GM10266 (cell line): ENCODE measurements around the gene MST1R.
"Not testable (repeated sequence)": the region's sequence is repeated elsewhere in the genome, so short reads cannot be mapped to it uniquely, and the experiment has no call there.

Experiments used
- DNase-seq: peaks from one replicate; pipeline ENCODE4 v3.0.0; 2012; ENCODE audit errors: extremely low spot score
- CTCF ChIP-seq: IDR thresholded peaks from 2 replicates; pipeline ENCODE4 v1.5.1; 2012; ENCODE audit warnings: mild to moderate bottlenecking, low read depth; ENCODE audit not compliant: control insufficient read depth, insufficient read depth; ENCODE audit errors: missing control alignments

The MST1R gene

DNA sequence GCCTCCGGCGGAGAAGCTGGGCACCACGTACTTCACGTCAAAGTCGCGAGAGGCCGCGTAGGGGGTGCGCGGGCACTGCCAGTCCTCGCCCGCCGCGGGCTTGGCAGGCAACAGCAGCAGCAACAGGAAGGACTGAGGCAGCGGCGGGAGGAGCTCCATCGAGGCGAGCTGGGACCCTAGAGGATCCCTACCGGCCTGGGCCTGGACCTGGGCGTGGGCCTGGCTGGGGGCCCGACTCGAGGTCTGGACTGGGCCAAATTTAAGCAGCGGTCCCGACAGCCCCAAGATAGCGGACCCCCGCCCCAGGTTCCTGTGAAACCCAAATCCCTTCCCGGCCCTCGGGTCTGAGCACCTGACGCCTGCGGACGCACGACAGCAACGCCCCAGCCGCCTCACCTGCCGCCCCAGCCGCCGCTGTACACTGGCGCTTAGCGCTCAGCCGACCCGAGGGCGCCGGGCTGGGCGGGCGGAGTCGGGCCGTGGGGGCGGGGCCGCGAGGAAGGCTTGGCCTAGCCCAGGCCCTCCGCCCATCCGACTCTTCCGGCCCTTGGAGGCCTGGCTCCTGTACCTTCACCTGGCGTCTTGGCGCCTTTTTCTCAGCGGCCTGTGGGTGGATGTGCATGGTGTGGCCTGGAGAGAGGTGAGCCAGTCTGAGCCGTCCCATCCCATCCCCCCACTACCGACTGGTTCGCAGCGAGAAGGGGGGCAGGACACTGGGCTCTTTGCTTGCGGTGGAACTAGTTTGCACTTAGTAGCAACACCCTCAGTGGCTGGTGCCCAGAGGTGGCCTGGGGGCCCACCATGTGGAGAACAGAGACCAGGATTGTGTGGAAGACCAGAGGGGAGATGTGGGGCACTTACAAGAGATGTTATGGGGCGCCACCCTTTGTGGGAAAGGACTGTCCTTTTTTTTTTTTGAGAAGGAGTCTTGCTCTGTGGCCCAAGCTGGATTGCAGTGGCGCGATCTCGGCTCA lies at the start of gene MST1R:
Gene MST1R, minus strand, starts transcription at position 423 of the 974 bp plus-strand sequence. Its CDS starts 264 bp downstream, at position 159.
- TF ChIP-seq CTCF, result no peak
- peak; percentile 84 for DNase-seq

- no peak for DNase-seq
- no peak for TF ChIP-seq CTCF
These were observed 49.3 kb upstream of the MST1R start for GRCh38 chr3:49952924-49953323.

DNA sequence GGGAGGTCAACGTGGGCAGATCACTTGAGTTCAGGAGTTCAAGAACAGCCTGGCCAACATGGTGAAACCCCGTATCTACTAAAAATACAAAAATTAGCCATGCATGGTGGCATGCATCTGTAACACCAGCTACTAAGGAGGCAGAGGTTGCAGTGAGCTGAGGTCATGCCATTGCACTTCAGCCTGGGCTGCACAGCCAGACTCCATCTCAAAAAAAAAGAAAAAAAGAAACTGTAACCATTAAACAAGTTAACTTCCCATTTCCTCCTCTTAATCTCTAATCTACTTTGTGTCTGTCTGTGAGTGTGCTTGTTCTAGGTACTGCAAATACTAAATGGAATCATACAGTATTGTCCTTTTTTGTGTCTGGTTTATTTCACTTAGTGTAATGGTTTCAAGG lies 39.0 kb upstream of the MST1R start:
- no peak for DNase-seq
- no peak for TF ChIP-seq CTCF

DNA sequence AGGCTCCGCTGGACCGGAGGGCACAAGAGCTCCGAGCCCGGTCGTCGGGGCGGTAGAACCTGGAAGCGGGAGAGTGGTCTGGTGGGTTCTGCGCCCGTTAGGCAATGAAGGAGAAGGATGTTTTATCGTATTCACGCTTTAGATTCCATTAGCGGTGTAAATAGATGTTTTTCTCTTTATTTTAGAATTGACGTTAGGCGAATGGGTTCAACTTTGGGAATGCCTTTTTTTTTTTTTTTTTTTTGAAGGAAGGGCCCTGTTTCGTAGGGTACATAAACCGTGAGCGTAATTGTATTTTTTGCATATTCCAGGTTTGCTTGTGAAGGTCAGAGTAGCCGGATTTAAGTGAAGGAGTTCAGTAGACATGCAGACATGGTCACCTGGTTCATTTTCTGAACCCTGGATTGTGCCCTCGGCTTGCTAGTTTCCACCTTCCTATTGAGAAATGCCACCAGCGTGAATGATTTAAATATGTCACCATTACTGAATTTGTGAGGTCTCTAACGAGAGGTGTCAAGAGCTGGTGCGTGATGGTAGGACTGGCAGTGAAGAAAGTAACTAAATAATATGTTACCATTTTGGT lies 37.1 kb upstream of the MST1R start:
- no peak for TF ChIP-seq CTCF
- DNase-seq, result no peak

- no peak for TF ChIP-seq CTCF
- peak; percentile 97 for DNase-seq
These were observed 36.4 kb upstream of the MST1R start, which contains the start of gene RBM6 for GRCh38 chr3:49939858-49940666. TSS of gene RBM6 (plus strand) at chr3:49940150. CDS start at chr3:49962642, 22,492 bp downstream.

DNA sequence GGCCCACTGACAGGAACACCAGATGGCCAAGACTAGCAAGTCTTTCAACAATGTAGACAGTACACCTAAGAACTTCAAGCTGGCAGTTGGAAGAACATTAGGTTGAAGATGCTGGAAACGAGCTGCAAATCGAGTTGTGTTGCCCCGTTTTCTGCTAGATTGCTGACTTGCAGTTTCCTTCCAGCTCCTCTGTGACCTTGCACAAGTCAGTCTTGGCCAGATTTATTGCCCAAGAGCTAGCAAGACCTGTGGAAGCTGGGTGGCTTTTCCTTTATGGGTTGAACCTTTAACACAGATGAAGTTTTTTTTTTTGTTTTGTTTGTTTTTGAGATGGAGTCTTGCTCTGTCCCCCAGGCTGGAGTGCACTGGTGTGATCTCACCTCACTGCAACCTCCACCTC lies 33.4 kb upstream of the MST1R start:
- TF ChIP-seq CTCF, result no peak
- DNase-seq, result no peak

DNA sequence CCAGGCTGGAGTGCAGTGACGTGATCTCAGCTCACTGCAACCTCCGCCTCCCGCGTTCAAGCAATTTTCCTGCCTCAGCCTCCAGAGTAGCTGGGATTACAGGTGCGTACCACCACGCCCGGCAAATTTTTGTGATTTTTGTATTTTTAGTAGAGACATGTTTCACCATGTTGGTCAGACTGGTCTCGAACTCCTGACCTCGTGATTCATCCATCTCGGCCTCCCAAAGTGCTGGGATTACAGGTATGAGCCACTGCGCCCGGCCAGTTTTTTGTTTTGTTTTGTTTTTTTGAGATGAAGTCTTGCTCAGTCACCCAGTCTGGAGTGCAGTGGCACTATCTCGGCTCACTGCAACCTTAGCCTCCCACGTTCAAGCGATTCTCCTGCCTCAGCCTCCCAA lies 28.6 kb upstream of the MST1R start:
- not testable (repeated sequence) for DNase-seq
